HEK293T (cell line): Measurements from ENCODE around the gene SHPK.

Experiments
- L3MBTL2 ChIP-seq: fragments of 450-650 bp; conservative IDR thresholded peaks from 2 replicates; pipeline ENCODE4 v1.6.1; 2016; ENCODE audit warnings: mild to moderate bottlenecking
- TF ChIP-seq, protein P1 (sequence below): fragments of 450-650 bp; IDR thresholded peaks from 2 replicates; pipeline ENCODE4 v1.6.1; 2016

- TF ChIP-seq L3MBTL2, result no peak
- TF ChIP-seq, protein P1, sequence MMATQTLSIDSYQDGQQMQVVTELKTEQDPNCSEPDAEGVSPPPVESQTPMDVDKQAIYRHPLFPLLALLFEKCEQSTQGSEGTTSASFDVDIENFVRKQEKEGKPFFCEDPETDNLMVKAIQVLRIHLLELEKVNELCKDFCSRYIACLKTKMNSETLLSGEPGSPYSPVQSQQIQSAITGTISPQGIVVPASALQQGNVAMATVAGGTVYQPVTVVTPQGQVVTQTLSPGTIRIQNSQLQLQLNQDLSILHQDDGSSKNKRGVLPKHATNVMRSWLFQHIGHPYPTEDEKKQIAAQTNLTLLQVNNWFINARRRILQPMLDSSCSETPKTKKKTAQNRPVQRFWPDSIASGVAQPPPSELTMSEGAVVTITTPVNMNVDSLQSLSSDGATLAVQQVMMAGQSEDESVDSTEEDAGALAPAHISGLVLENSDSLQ, result no peak
Measured at GRCh38 chr17:3658784-3659449, 22.9 kb upstream of the SHPK start.
